Stimulated activated CD4-positive, alpha-beta T cell treated with anti-CD3 and anti-CD28 coated beads, Interleukin-15, amount 100 ng/mL, for 24 hours (primary cell): ENCODE data around the gene GTF3C5.
A peak's percentile ranks its signal among the peaks of the same experiment; 100 is the strongest.

Experiments
- DNase-seq: peaks from one replicate; pipeline ENCODE4 v3.0.0-alpha.2; 2020

The GTF3C5 gene

DNA sequence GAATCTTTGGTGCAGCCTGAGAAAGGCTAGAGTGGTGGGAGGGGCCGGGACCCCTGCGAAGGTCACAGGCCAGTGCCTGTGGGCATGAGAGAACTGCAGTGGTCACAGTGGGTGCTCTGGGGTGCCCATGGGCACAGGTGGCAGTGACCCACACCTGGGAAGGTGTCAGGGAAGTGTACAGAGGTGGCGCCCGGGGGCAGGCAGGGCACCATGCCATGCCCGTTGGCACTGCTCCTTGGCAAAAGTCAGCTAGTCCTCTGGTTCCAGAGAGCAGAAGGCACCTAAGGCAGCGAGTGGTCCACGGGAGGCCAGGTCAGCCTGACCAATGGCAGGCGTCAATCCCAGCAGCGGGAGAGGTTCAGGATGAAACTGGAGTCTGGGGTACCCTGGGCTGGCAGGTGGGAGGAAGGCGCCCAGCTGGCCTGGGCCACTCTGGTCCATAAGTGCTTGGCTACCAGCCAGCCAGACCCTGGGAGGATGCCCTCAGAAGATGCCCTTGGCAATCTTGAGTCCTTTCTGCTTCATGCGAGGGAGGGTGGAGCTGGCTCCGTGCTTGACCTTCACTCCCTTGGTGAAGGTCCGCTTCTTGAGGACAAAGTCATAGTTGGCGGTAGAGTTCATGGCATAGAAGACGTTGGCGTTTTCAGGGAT is 67.4 kb downstream of the GTF3C5 start:
- DNase-seq = no peak

DNA sequence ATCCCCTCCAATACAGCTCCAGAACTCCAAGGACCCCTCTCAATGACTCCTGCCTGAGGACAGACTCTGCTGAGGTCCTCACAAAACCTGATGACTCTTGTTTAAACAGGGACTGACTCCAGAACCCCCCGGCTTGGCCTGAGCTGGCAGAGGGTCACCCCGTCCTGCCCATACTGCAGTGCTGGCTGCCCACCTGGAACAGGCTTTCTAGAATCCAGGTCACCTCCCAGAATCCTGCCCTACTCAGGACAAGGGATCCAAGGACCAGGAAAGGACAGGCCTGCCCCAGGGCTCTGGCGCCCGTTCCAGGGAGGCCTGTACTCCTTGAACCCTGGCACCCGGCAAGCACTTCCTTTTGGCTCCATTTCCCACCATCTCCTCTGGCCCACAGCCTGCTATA is 68.1 kb downstream of the GTF3C5 start:
- DNase-seq = no peak

DNA sequence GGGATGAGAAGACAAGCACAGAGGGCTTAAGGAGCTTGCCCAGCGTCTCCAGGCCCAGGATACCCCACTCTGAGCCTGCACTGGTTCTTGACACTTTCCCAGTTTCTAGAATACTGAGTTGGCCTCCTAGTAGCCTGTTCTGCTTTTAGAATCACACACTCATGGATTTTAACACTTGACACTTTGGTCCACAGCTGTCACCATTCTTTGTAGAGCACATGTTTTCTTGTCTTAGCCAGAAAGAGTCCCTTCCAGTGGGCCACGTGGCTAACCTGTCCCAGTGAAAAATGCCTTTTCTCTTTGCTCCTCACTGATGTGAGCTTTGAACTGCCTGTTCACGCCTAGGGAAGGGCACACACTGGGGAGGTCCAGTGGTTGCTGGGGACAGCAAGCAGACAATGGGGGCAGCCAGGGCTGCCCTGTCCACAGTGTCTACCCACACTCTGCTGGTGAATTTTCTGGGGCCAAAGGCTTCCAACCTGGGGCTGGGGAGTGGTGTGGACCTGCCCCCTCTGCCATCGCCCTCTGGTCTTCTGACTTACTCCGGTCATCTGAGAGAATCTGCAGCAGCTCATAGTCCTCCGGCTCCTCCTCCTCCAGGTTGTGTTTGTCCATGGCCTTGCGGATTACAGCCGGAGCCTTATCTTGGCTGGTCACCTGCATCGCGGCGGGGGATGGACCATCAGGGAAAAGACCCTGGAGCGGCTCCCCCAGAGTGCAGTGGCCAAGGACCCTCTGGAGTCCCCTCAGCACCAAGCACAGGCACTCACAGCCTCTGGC is 69.1 kb downstream of the GTF3C5 start:
- DNase-seq = no peak

DNA sequence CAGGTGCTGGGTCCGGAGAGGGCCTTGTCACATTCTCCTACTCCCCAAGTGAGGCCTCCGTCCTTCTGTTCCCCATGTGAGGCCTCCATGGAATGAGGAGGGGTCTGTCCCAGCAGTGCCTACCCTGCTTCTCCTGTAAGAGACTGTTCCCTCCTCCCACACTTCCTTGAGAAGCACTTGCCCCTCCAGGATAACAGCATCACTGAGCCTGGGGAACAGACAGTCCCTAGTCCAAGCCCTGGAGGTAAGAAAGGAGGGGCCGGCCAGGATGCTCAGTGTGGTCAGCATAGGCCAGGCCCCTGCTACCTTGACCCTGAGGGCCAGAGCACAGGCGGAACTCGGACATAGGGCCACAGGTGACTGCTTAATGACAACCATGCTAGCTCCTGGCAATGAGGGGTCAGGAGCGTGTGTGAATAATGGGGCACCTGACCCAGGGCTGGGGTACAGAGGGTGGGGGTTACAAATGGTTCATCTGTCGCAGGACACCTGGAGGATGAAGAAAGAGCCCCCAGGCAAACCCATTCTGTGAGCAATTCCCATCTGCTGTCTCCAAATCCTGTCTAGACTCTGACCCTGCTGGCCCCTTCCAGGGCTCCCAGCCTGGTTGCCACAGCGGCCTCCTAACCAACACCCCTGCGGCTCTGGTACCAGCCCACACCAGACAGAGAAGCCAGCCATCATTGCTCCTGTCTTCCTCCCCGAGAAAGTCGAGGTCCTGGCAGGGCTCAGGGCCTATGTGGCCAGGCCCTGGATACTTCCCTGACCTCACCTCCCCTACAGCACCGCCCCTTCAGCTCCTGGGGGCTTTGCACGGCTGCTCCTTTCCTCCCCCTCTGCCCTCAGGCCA is 69.9 kb downstream of the GTF3C5 start:
- no peak for DNase-seq

DNA sequence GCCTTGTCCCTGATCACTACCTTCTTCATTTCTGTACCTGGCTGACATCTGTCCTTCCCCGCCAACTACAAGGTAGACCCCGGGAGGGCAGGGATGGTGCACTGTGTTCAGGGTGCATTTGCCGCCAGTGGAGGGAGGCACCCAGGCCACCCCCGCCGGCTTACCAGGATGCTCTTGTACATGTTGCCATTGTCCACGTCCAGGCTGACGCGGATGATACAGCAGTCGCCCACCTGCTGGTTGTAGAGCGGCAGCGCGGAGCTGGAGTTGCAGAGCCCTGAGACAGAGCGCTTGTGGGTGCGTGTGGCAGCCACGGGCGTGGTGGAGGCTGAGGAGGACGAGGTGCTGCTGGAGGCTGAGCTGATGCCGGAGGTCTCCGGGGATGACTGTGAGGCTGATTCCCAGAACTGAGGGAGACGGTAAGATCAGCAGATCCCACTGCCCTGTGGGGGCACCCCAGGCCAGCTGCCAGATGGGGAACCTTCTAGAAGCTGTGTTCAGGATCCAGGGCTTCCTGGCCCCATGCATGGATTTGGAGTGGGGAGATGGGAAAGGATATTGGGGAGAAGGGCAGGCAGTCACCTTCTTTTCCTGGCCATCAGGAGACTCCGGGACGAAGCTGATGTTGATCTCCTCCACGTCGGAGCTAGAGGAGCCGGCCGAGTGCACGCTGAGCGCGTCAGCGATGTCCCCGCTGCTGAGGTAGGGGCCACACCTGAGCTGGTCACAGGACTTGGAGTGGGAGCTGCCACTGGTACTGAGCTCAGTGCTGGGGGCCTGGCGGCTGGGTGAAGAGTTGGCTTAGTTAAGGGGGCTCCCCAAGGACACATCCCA is 70.8 kb downstream of the GTF3C5 start:
- DNase-seq = no peak

DNA sequence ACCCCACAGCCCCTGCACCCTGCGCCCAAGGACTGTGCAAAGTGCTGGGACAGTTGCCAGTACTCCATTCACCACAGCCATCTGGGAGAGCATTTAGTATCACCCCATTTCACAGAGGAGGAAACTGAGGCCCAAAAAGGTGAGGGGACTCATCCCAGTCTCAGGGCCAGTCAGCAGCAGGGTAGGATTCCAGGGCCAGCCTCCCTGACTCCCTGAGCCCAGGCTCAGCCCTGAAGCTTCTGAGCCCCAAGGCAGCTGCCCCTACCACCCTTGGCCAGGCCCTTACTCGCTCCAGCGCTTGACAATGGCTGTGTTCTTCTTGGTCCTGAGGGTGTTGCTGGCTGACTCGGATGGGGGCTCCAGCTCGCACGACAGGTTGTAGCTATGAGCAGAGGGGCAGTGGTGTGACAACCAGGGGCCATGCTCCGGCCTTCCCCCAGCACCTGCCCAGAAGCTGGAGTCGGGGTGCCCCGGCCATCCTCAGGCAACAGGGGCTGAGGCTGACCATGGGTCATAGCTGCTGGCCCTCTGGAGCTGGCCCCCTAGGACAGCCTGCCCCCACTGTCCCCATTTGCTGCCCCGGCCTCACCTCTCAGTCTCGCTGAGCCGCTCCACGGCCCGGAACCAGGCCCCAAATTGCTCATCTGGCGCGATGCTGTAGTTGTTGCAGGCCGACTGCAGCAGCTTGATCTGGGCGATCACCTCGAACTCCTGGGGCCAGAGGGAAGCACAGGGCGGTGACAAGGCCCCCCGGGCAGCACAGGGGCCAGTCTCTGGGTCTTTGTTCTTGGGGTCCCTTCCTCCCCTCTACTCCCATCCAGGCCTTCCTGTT is 71.6 kb downstream of the GTF3C5 start:
- no peak for DNase-seq

DNA sequence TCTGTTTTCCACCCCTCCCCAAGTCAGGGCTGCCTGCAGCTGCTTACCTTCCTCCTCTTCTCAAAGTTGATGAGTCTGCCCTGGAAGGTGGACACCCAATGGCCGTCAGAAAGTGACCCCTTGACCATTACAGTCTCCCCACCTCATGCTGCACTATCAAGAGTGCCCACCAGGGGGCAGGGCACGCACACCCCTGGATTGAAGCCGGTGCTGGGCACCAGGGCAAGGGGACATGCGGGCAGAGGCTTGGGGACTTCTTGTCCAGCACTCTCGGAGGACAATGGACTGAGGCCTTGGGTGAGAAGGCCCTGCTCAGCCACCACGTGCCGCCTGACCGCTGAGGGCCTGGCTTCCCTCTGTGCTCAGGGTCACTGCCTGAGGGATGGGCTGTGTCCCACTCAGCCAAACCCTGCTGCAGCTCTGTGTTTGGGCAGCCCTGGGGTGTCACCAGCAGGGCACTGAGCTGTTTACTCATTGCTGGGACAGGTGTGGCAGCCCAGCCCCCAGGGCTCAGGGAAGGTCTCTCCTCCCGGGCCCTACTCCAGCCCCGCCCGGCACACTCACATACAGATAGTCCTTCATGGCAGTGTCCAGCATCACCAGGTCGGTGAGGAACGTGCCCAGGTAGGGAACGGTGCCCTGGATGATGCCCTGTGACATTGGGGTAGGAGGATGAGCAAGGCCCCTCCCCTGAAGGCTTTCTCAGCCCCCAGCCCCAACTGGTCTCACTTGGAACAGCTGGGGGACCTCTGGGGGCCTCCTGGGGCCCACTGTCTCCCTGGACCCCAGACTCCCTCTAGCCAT is 72.6 kb downstream of the GTF3C5 start:
- peak; percentile 50 for DNase-seq

DNA sequence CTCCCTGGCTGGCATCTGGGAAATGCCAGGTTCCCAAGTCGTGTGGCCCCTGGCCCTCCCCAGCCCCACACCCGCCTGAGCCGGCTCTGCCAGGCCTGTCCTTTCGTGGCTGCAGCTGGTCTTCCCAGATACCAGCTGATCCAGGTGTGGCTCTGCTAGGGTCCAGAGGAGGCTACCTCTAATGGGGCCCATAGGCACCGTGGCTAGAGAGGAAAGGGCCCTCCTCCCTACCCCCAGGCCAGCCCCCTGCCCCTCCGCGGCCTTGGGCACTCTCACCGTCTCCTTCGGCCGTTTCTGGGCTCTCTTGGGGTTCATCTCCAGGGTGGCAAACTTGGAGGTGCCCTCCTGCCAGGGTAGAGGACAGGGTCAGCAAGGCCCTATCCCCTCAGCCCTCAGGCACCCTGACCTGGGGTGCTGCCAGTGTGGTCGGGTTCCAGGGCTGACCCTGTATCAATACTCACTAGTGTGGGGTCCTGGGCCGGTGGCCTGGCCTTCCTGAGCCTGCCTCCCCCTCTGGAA is 73.2 kb downstream of the GTF3C5 start:
- no peak for DNase-seq

DNA sequence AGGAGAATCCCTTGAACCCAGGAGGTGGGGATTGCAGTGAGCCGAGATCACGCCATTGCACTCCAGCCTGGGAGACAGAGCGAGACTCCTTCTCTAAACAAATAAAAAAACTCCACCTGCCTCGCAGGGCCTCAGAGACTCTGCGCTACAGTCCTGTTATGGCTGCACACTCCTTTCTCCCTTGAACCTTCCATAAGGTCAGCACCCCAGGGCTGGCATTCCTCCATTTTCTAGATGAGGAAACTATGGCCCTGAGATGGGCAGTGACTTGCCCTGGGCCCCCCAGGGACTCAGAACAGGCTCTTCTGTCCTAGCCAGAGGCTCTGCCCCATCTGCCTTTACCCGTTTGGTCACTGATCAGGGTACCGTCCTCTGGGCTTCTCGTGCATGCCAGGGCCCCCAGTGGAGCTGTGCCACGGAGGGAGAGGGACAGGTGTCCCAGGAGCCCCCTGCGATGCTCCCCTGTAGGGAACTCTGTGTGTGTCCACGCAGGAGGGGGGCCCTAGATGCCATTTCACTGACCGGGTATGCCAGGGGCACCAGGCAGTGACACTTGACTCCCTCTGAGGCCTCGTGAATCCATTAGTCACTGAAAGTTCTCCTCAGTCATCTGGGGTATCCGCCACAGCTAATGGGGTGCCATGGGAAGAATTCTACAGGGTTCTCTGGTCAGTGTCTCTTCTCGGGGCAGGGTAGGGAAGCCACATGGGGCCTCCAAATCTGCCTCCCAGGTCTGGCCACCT is 74.1 kb downstream of the GTF3C5 start:
- no peak for DNase-seq

DNA sequence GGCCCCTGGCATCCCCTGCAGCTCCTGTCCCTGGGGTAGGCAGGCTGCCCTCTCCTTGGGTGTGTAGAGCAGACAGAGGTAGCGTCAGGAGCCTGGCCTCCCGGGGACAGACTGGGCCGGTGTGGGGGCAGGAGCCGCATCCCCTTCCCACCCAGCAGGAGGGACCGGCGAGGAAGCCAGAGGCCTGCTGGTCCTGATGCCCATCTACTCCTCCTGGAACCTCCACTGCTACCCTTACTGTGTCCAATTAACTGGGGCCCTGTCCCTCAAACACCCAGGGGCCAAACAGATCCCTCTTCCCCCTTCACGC is 74.6 kb downstream of the GTF3C5 start:
- no peak for DNase-seq

DNA sequence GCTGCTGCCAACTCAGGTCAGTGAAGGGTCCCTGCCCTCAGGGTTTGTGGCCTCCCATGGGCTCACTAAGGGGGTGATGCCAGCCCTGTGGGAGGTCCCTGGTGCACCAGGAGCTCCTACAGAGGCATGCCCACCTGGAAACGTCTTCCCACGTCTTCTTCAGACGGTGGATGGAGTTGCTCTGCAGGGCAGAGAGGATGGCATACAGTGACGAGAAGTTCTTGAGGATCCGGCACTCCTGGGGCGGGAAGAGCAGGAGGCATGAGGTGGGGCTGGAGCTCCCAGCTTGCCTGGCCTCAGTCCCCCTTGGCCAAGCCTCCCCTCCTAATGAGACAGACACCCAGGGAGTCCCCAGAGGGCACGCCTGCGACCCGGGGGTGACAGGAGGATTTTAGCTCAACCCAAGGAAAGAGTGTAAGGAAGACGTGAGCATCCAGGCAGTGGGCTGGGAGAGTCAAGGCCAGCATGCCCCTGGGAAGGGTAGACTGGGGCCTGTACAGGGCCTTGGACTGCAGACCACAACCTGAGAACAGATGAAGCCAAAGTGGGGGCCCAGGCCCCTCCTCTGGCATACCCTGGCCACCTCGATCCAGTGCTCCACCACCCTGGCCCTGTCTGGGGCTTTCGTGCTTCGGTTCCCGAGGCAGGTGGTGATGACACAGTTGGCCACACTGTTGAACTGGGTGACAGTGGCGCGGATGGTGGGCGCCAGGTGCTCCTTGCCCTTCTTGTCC is 75.9 kb downstream of the GTF3C5 start:
- no peak for DNase-seq

DNA sequence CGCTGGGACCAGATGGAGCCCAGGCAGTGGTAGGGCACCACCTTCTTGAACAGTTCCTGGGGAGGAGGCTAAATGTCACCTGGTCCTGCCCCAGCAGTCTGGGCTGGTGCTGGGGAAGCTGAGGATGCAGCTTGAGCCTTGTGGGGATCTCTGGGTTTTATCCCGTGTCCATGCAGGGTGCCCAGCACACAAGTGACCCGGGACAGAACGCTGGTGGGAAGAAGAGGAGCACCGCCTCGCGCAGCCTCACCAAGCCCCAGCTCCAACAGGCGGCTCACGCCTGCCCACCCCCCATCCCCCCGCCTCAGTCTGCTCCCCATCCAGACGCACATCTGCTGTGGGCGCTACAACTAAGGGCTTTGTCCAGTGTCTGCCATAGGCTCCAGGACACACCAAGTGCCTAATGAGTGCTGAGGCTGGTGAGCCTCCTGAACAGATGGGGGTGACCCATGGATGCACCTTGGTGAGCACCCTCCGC is 76.5 kb downstream of the GTF3C5 start:
- DNase-seq = no peak
